Measurements from ENCODE around the gene PFDN6. TPM values are rescaled to one million over a fixed set of nuclear protein-coding genes. Genes with fewer than 3 reads are reported as not detected.

The PFDN6 gene
- total and polyA plus RNA-seq, 9 of the 15 experiments (the other 6 are each of a cell fraction or from before 2014, with no cell fraction given) = 6.8 to 475 (median 216) TPM

DNA sequence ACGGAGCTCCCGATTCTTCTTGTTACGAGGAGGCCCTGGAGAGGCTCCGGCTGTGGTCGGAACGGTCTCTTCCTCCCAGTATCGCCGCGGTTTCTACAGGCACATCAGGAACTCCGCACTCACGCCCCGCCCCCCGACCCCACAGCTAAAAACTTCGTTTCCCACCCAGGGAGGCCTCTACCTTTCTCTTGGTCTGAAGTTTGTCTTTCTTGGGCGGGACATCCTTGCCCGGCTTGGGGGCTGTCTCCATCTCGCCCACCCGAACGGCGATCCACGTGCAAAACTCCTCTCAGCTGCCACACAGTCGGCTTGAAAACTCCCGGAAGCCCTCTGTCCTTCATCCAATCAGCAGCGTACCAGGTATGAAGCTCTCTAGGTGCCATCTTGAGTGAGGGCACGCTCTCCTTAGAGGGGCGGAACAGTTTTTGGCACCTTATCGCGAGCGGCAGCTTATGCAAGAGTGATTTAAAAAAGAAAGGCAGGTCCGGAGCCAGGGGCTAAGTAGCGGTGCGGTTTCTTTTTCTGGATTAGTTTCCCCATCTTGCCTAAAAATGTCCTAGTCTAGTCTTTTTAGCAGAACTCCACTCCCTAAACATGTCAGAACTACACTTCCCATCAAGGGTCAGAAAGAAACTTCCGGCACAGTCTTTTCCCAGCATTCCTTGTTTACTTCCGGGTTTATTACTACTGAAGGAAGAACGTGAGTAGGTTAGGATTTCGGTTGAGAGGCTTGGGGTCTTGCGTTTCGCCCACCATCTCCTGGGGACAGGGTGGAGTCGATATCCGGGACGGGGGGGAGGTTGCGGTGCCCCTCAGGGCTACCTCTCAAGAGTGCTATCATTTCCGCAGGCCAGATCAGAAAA lies at the start of gene PFDN6, which contains the start of gene WDR46 (continued):
- peak; percentile 47; the same call in 1 of the 2 replicates for TF ChIP-seq DMBX1 (CRISPR knock-in tag; IDR thresholded peaks at IDR 0.05; ENCODE audit: borderline replicate concordance)
- no peak for TF ChIP-seq HMGN3 (IDR thresholded peaks at IDR 0.05; ENCODE audit: borderline replicate concordance, extremely low read depth, insufficient read length, low read depth, low read length)
- TF ChIP-seq NFYB (IDR thresholded peaks at IDR 0.05; ENCODE audit: extremely low read depth, insufficient read length) = peak; percentile 81
- peak; percentile 22; the same call in 1 of the 2 replicates for TF ChIP-seq ZBTB7A (IDR thresholded peaks at IDR 0.05; ENCODE audit: borderline replicate concordance, control insufficient read depth, low read depth, low read length)
- TF ChIP-seq, protein P1, sequence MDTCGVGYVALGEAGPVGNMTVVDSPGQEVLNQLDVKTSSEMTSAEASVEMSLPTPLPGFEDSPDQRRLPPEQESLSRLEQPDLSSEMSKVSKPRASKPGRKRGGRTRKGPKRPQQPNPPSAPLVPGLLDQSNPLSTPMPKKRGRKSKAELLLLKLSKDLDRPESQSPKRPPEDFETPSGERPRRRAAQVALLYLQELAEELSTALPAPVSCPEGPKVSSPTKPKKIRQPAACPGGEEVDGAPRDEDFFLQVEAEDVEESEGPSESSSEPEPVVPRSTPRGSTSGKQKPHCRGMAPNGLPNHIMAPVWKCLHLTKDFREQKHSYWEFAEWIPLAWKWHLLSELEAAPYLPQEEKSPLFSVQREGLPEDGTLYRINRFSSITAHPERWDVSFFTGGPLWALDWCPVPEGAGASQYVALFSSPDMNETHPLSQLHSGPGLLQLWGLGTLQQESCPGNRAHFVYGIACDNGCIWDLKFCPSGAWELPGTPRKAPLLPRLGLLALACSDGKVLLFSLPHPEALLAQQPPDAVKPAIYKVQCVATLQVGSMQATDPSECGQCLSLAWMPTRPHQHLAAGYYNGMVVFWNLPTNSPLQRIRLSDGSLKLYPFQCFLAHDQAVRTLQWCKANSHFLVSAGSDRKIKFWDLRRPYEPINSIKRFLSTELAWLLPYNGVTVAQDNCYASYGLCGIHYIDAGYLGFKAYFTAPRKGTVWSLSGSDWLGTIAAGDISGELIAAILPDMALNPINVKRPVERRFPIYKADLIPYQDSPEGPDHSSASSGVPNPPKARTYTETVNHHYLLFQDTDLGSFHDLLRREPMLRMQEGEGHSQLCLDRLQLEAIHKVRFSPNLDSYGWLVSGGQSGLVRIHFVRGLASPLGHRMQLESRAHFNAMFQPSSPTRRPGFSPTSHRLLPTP (IDR thresholded peaks at IDR 0.05; ENCODE audit: borderline replicate concordance, extremely low read depth, insufficient read length) = no peak
- TF ChIP-seq EP400 (IDR thresholded peaks at IDR 0.05) = peak; percentile 93
- TF ChIP-seq POU5F1 (IDR thresholded peaks at IDR 0.05; ENCODE audit: borderline replicate concordance, low read depth, low read length, partially characterized antibody) = peak; percentile 59
- 0 out of 2 replicates have a peak, but pooled peaks have one; percentile 24 for TF ChIP-seq TARDBP (IDR thresholded peaks at IDR 0.05)
- TF ChIP-seq ELF2 (CRISPR knock-in tag; IDR thresholded peaks at IDR 0.05) = peak; percentile 94
- TF ChIP-seq ZNF143 (CRISPR knock-in tag; IDR thresholded peaks at IDR 0.05) = peak; percentile 88
- TF ChIP-seq NR4A1 (CRISPR knock-in tag; IDR thresholded peaks at IDR 0.05) = no peak
- TF ChIP-seq NR4A1 (tag; IDR thresholded peaks at IDR 0.05) = peak; percentile 71; the same call in 1 of the 2 replicates
- TF ChIP-seq, protein P2, sequence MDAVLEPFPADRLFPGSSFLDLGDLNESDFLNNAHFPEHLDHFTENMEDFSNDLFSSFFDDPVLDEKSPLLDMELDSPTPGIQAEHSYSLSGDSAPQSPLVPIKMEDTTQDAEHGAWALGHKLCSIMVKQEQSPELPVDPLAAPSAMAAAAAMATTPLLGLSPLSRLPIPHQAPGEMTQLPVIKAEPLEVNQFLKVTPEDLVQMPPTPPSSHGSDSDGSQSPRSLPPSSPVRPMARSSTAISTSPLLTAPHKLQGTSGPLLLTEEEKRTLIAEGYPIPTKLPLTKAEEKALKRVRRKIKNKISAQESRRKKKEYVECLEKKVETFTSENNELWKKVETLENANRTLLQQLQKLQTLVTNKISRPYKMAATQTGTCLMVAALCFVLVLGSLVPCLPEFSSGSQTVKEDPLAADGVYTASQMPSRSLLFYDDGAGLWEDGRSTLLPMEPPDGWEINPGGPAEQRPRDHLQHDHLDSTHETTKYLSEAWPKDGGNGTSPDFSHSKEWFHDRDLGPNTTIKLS (IDR thresholded peaks at IDR 0.05; ENCODE audit: borderline replicate concordance, low read depth) = peak; percentile 96
- TF ChIP-seq, protein P3, sequence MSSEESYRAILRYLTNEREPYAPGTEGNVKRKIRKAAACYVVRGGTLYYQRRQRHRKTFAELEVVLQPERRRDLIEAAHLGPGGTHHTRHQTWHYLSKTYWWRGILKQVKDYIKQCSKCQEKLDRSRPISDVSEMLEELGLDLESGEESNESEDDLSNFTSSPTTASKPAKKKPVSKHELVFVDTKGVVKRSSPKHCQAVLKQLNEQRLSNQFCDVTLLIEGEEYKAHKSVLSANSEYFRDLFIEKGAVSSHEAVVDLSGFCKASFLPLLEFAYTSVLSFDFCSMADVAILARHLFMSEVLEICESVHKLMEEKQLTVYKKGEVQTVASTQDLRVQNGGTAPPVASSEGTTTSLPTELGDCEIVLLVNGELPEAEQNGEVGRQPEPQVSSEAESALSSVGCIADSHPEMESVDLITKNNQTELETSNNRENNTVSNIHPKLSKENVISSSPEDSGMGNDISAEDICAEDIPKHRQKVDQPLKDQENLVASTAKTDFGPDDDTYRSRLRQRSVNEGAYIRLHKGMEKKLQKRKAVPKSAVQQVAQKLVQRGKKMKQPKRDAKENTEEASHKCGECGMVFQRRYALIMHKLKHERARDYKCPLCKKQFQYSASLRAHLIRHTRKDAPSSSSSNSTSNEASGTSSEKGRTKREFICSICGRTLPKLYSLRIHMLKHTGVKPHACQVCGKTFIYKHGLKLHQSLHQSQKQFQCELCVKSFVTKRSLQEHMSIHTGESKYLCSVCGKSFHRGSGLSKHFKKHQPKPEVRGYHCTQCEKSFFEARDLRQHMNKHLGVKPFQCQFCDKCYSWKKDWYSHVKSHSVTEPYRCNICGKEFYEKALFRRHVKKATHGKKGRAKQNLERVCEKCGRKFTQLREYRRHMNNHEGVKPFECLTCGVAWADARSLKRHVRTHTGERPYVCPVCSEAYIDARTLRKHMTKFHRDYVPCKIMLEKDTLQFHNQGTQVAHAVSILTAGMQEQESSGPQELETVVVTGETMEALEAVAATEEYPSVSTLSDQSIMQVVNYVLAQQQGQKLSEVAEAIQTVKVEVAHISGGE (CRISPR knock-in tag; IDR thresholded peaks at IDR 0.05) = peak in 1 of 3 experiments; percentile 92; a peak in 3 of 6 replicates
- TF ChIP-seq, protein P4, sequence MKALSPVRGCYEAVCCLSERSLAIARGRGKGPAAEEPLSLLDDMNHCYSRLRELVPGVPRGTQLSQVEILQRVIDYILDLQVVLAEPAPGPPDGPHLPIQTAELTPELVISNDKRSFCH (CRISPR knock-in tag; IDR thresholded peaks at IDR 0.05) = no peak
- TF ChIP-seq, protein P4 (tag; IDR thresholded peaks at IDR 0.05) = peak; percentile 39; the same call in 1 of the 2 replicates

All from K562 (cell line).